GM18502 (cell line): ENCODE results near the gene CELA2A.
"Not testable (repeated sequence)": the region's sequence is repeated elsewhere in the genome, so short reads cannot be mapped to it uniquely, and the experiment has no call there.

Source experiments
- ATAC-seq: cut with Tn5 transposase; IDR thresholded peaks from one replicate; pipeline ENCODE4 v1.9.1; 2021; ENCODE audit warnings: mild to moderate bottlenecking; ENCODE audit not compliant: unreplicated experiment, poor library complexity

The CELA2A gene

DNA sequence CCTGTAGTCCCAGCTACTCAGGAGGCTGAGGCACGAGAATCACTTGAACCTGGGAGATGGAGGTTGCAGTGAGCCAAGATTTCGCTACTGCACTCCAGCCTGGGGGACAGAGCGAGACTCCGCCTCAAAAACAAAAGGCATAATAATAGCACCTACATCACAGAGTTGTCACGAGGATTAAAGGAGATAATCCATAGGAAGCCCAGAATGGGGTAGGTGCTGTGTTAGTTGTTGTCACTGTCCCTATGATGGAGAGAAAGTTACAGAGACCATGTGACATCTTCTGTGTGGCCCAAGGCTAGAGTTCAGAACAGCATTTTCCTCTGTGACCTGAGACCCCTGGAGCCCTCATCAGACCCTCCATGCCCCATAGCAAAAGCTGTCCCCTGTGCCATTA lies 7.4 kb downstream of the CELA2A start:
- ATAC-seq, result not testable (repeated sequence)

DNA sequence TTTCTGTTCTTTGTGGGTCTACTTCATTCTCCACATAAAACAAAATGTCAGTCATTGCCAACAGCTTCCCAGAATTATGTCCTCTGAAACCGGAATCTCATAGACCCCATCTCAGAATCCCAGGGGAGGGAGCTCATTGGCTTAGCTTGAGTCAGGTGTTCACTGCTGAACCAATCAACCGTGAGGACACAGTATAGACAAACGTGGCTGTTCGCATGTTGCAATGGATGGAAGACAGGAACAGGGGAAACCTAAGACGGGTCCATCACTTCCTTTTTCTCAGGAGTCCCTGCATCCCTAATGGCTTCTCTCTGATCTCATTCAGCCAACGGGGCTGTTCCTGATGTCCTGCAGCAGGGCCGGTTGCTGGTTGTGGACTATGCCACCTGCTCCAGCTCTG lies 9.1 kb downstream of the CELA2A start:
- ATAC-seq, result no peak

GRCh38 chr1:15466955-15467625 lies 10.6 kb downstream of the CELA2A start:
- ATAC-seq, result not testable (repeated sequence)

- no peak for ATAC-seq
Measured at GRCh38 chr1:15468145-15468544, 11.6 kb downstream of the CELA2A start.

- no peak for ATAC-seq
Measured at GRCh38 chr1:15469361-15469760, 12.8 kb downstream of the CELA2A start.

GRCh38 chr1:15469821-15470448 lies 13.4 kb downstream of the CELA2A start:
- ATAC-seq, result not testable (repeated sequence)

- ATAC-seq, result not testable (repeated sequence)
Measured at GRCh38 chr1:15471067-15471466, 14.5 kb downstream of the CELA2A start.

DNA sequence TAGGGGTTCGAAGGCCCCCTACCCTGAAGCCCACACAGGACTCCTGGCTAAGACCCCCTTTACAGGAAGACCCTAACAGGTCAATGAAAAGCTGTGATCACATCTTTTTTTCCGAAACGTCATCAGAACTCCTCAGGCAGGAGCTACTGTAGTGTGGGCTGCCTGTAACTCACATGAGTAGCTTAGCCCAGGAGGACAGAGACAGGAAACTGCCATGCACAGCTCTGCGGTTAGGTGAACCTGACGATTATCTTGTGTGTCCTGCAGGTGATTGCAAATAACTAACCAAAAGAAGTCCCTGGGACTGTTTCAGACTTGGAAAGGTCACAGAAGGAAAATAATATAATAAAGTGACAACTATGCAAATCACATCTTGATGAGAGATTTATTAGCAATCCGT lies 15.2 kb downstream of the CELA2A start:
- not testable (repeated sequence) for ATAC-seq

- ATAC-seq, result no peak
Measured at GRCh38 chr1:15472587-15472986, 16.1 kb downstream of the CELA2A start.

DNA sequence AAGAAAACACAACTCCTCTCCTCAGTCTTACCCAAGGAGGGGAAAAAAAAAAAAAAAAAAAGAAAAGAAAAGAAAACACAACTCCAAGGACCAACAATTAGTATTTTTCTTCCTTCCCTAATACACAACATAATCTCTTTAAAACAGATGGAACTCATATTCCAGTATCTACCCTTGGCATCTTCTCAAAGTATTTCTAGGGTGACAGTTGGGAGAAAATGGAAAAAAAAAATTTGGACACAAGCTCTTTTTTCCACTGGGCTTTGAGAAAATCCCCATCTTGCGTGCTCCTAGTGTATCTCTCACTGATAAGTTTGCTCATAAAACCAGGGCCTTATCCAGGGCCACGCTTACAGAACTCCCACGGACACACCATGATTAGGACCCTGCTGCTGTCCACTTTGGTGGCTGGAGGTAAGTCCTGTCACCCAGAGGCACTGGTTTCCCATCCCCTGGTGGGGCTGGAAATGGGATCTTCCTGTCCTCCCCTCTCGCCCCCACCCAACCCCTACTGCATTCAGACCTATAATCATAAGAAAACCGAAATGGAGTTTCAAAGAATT lies 19.3 kb downstream of the CELA2A start, which contains the start of gene CELA2B:
CELA2B (plus strand) TSS at position 353 of the 563 bp plus-strand sequence; CDS start at position 375, 22 bp downstream.
- ATAC-seq, result no peak

DNA sequence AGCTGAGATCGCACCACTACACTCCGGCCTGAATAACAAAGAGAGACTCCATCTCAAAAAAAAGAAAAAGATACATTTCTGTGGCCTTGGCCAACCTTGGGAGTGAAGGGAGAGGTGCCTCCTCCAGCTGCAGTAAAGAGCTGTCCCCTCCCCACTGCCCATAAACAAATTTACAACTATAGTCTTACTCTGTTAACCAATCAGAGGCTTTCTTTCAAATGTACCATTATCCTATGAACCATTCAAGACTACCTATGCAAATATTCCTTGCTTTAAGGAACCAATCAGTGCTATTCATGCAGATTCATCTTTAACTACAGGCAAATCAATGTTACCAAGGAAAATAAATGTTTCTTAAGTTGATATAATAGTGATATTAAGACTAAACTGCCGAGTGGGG lies 20.4 kb downstream of the CELA2A start:
- ATAC-seq, result no peak

DNA sequence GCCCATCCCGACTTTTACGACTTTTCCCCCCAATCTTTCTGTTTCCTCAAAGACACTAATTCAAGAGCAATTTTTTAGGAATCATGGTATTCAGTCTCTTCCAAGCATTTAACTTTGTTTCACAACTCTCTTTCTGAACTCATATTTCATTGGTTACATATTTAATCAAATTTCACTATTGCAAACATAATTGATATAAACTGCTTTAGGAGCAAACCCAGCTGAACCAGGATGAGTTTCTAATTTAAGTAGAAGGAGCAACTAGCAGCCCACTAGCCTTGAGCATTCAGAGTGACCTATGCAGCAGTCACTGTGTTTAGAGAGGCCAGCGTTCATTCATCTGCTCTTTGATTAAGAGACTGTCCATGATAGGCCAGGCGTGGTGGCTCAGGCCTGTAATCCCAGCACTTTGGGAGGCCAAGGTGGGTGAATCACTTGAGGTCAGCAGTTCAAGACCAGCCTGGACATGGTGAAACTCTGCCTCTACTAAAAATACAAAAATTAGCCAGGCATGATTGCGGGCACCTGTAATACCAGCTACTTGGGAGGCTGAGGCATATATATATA lies 21.2 kb downstream of the CELA2A start:
- ATAC-seq, result no peak

- ATAC-seq, result no peak
Measured at GRCh38 chr1:15479654-15480347, 23.3 kb downstream of the CELA2A start.

DNA sequence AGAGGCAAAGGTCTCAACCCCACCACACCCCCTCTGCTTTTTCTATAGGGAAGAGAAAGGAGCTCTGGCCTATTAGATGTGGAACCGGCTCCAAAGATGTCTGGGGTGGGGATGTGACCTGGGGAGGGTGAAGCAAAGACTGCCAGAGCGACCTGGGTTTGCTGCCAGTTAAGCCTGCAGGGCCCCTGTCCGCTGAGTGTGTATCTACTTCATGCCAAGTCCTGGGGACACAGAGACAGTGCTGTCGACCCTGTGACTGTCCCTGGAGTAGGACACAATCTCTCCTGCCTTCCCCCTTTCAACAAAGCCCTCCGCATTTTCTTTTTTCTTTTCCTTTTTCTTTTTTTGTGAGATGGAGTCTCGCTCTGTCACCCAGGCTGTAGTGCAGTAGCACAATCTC lies 25.9 kb downstream of the CELA2A start:
- not testable (repeated sequence) for ATAC-seq

DNA sequence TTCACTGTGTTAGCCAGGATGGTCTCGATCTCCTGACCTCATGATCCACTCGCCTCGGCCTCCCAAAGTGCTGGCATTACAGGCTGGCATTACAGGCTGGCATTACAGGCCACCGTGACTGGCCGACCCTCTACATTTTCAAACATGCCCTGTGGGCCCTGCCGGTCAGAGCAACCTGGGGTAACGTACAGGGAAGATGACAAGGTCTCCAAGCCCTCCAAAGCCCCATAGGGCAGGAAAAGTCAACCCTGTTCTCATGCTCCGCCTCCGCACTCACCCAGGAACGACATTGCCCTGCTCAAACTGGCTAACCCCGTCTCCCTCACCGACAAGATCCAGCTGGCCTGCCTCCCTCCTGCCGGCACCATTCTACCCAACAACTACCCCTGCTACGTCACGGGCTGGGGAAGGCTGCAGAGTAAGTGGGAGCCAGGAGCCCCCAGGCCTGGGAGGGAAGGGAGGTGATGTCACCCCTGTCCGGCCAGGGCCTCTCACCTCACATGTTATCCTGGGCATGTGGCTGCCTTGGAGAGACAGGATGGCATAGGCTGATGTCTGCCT lies 26.5 kb downstream of the CELA2A start:
- not testable (repeated sequence) for ATAC-seq

- no peak for ATAC-seq
Measured at GRCh38 chr1:15483971-15484370, 27.4 kb downstream of the CELA2A start.

DNA sequence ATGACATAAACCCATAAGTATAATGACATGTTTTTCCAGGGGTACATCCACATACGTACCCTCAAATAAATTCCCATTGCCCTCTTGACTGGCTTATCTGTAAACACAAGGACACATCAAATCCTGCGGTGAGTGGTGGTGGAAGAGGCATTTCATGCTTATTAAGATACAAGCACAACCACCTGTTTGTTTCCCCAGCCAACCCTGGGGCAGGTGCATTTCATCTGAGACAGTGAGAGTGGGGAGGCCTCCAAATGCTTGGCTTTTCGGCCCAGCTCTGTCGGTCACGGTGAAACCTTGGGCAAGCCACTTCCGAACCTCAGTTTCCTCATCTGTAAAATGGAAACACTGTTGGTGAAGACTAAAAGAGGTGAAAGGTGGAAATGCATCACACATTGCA lies 27.9 kb downstream of the CELA2A start:
- not testable (repeated sequence) for ATAC-seq

DNA sequence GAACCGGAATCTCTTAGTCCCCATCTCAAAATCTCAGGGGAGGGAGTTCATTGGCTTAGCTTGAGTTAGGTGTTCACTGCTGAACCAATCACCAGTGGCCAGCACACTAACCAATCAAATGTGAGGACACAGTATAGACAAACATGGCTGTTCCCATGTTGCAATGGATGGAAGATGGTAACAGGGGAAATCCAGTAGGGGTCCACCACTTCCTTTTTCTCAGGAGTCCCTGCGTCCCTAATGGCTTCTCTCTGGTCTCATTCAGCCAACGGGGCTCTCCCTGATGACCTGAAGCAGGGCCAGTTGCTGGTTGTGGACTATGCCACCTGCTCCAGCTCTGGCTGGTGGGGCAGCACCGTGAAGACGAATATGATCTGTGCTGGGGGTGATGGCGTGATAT lies 29.1 kb downstream of the CELA2A start:
- ATAC-seq, result no peak

DNA sequence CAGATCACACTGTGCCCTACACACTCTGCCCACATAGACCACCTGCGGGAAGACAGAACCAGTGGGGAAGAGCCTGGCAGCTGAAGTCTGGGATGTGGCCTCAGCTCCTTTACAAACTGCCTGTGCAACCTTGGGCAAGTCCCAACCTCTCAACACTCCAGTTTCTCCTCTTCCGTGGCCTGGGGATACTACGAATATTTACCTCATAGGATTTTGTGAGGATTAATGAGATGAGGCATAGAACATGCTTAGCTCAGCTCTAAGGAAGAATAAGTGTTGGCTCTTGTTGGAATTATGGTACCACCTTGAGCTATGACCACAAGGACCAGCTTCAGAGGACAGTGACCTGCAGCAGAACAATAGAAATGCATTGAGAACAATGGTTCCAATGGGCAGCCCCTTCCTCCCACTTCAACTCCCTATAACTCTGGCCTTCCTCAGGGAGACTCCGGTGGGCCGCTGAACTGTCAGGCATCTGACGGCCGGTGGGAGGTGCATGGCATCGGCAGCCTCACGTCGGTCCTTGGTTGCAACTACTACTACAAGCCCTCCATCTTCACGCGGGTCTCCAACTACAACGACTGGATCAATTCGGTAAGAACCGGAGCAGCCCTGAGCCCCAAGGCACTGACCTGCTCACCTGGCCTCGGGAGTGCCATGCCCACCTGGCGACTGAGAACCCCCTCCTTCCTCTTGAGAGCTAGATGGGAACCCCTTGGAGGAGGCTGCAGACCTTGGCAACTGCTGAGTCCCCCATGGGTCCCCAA lies 30.5 kb downstream of the CELA2A start:
- ATAC-seq, result not testable (repeated sequence)

DNA sequence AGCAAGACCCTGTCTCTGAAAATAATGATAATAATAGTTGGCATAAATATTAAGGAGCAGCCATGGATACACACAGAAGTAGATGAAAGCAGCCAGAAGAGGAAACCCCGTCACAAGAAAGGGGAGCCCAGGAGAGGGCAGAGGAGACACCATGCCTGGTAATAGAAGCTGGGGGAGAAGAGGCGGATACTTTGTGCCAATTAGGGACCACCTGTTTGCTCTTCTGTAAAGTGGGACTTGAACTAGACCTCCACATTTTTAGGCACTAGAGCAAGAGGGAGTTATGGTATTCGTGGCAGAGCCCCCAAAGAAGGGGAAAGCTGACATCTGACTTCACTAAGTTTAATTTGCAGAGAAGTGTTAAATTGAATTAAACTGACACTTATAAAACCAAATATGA lies 31.8 kb downstream of the CELA2A start:
- ATAC-seq, result no peak
